Amygdala (tissue), 56 donors: Measurements from ENCODE around the gene PRKN.

Source experiments
- DNase-seq, 56 donors: peaks; one replicate each; lab custom pipeline; 2025; lab: John Stamatoyannopoulos, UW

Gene PRKN

GRCh38 chr6:161405418-161405817 is 1322.1 kb downstream of the PRKN start:
- no peak for DNase-seq

DNA sequence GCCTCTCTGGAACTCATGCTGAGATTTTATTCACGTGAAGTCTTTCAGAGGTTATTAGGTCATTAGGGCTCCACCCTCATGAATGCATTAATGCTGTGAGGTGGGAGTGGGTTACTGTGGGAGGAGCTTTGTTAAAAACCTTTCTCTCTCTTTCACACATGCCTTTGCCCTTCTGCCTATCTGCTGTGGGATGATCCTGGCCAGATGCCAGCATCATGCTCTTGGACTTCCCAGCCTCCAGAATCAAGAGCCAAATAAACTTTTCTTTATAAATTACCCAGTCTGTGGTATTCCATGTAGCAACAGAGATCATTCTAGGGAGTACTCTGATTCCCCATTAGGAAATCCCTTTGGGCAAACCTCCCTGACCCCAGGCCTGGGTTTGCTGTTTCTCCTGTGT is 1323.8 kb downstream of the PRKN start:
- DNase-seq = no peak

GRCh38 chr6:161401587-161402309 is 1325.8 kb downstream of the PRKN start:
- DNase-seq = no peak

DNA sequence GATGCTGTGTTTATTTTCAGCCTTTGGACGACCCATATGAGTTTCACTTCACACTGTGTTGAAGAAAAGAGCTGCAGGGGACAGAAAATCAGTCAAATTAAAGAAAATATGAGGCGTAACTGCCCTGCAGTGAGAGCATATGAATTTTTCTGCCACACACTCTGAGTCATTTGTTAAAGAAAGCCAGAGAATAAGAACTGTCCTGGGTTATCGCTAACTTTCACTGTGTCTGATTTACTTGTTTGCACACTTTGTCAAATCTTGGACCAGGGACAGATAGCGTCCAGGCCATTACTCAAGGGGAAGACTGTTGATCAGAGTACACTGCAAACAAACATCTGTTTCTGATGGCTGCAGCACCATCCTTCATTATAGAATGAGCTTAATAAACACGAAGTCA is 1326.9 kb downstream of the PRKN start:
- DNase-seq = no peak

GRCh38 chr6:161396539-161396938 is 1331.0 kb downstream of the PRKN start:
- DNase-seq = no peak

DNA sequence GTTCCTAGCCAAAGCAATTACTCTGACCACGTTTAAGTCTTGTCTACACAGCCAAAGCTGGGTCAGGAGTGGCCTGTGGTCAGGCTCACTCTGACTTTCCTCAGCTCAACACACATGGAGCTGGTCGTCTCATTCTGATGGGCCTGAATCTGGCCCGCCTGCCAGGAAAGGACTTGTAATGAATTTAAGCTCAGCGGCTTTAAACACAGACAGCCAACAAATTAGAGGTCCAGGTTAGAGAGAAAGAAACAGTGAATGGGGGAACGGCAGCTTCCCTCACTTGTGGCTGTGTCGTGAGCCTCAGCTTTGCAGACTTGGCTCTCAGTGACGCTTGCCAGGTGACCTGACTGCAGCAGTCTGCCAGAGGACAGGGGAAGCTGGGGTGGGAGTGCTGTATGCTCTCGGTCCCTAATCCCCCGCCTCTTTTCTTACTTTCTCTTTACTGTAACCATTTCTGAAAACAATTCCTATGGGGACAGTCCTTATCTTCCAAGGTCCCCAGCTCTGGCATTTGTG is 1331.8 kb downstream of the PRKN start:
- DNase-seq = peak in 1 of 56 donors; percentile 18

GRCh38 chr6:161394437-161394836 is 1333.1 kb downstream of the PRKN start:
- no peak for DNase-seq

- DNase-seq = peak in 26 of 56 donors; percentile 9 to 91 (median 50)
Observed at GRCh38 chr6:161393839-161394364, 1333.7 kb downstream of the PRKN start.

GRCh38 chr6:161393292-161393691 is 1334.3 kb downstream of the PRKN start:
- DNase-seq = no peak

DNA sequence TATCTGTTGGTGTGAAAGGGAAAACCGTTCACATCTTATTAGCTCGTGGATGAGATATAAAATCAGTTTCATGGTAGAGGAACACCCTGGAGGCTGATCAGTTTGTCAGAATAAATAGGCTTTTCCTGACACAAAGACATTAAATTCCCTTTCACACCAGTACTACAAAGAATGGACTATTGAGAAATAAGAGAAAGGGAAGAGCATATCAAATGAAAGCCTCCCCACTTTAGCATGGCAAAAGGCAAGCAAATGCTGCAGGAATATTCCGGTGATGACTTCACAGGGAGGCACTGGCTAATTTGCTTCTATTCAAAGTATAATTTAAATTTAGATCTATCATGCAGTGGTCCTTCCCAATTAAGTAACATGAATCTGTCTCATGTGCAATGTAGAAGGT is 1337.8 kb downstream of the PRKN start:
- no peak for DNase-seq

DNA sequence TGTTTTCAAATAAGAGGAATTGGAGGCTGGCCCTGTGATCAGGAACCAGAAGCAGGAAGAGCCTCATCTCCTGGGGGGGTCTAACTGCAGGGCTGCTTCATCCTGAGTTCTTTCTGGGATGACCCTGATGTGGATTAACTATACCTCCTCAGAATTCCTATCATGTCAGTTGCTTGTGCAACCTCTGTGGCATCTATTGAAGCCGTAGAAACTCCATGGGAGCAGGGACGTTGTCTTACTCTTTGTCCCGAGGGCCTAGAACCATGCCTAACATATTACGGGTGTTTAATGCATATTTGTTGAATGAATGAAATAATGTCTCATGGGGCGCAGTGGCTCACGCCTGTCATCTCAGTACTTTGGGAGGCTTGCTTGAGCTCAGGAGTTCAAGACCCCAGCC is 1343.6 kb downstream of the PRKN start:
- no peak for DNase-seq

GRCh38 chr6:161379834-161380582 is 1347.6 kb downstream of the PRKN start:
- DNase-seq = no peak

- no peak for DNase-seq
Observed at GRCh38 chr6:161378115-161378514, 1349.5 kb downstream of the PRKN start.

- no peak for DNase-seq
Observed at GRCh38 chr6:161377116-161377515, 1350.5 kb downstream of the PRKN start.

GRCh38 chr6:161376367-161376766 is 1351.2 kb downstream of the PRKN start:
- DNase-seq = no peak

- peak in 48 of 56 donors; percentile 12 to 82 (median 54) for DNase-seq
Observed at GRCh38 chr6:161374971-161375873, 1352.3 kb downstream of the PRKN start.

DNA sequence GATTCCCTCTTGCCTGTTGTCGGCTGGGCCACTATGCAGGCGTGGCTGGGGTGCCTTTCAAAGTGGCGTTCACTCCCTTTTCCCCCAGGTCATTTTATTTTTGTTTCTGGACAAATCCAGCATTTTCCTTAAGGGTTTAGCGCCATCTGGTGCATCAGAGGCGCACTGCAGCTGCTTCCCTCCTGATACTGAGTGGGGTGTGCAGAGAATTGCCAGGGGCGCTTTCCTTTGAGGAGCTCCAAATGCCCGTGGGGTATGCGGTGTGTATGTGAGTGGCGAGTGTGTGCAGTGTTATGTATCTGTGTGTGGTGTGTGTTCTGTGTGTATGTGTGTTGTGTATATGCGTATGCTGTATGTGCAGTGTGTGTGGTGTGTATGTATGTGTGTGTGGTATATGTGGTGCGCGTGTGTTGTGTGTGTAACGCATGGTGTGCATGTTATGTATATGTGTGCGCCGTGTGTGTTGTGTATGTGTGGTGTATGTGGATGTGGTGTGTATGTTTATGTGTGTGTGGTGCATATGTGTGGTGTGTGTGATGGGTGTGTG is 1353.6 kb downstream of the PRKN start:
- peak in 49 of 56 donors; percentile 5 to 91 (median 44) for DNase-seq

DNA sequence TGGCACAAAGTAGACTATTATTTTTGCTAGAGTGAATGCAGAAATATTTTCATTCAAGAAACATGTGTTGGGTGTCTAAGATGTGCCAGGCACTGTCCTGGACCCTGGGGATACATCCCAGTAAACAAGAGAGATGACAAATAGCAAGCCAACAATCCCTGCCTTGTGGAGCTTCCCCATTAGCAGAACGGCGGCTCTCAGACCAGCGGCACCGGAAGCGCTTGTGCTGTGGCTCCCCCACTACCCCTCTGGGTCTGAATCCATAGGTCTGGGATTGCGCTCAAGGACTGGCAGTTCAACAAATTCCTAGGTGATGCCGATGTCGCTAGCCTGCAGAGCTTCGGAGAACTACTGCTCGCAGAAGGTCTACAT is 1355.2 kb downstream of the PRKN start:
- DNase-seq = peak in 5 of 56 donors; percentile 14 to 24 (median 18)

DNA sequence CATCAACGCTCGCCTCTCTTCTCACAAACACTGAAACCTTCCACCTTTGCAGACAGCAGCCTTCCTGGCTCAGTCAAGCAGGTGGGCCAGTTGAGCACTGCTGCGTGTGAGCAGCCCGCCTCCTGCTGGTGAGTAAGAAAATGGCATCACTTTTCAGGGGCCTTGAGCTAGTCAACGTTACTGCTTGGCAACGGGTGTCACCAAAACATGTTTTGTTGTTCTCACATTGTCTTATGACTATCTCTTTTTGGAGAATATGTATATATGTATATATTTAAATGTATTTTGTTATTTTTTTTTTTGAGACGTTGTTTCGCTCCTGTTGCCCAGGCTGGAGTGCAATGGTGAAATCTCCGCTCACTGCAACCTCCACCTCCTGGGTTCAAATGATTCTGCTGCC is 1356.7 kb downstream of the PRKN start:
- peak in 40 of 56 donors; percentile 8 to 76 (median 40) for DNase-seq

DNA sequence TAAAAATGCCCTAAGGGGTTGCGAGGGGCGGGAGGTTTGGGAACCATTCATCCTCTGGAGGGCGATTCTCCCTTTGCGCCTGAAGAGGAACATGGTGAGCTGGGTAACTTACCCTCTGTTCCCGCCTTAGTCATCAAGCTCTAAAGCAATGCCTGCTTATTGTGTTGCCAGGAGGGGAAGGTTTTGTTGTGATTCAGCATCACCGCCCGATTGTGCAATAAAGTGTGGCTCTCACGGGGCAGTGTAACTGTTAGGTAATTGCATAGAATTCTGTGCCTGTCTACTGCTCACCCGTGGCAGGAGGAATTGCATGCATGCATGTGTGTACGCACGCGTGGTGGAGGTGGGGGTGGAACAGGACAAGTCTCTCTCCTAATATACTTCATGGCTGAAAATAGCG is 1358.2 kb downstream of the PRKN start:
- DNase-seq = no peak
